K562 (cell line): ENCODE measurements around the gene EXOC2. TPM values are rescaled to one million over a fixed set of nuclear protein-coding genes. Genes with fewer than 3 reads are reported as not detected.

Experiments
- ATAC-seq: fragments of 200-7000 bp; cut with Tn5 transposase; 3 replicates; pipeline ENCODE4 v1.9.1; 2020; ENCODE audit warnings: moderate library complexity
- BruUV-seq: library from RNA; stranded (reverse); fragments of 400-500 nt; replicated peaks from 2 replicates; lab custom pipeline; 2021; lab: Mats Ljungman, UMichigan
- CTCF ChIA-PET: fragments of 300-600 bp; formaldehyde crosslinking; extraction: SDS; loops from one replicate; lab custom pipeline; 2021; ENCODE audit warnings: low intra/inter-chr PET ratio; lab: Yijun Ruan, JAX
- POLR2A ChIA-PET: fragments of 300-600, 350-650 bp; sonication (Branson Sonifier 250); formaldehyde crosslinking; extraction: SDS; loops from one replicate; lab custom pipeline; 2021; ENCODE audit warnings: antibody characterized with exemption, inconsistent platforms; lab: Yijun Ruan, JAX
- DNase-seq, 4 experiments: peaks; one replicate each; pipeline versions ENCODE4 v3.0.0 to v3.0.0-alpha.2; 2011 to 2018; ENCODE audit warnings: low spot score in 3 of 4, mixed read lengths in 3 of 4; ENCODE audit errors: extremely low read depth in 1 of 4
- FAIRE-seq: peaks from 2 replicates; lab custom pipeline; 2011; peaks lifted over from hg19 to GRCh38; lab: Jason Lieb, UNC
- H2AFZ ChIP-seq: 2 replicates; pipeline ENCODE4 v1.6.0; 2011; ENCODE audit warnings: low read depth, low read length, control low read depth, inconsistent platforms
- H3K27ac ChIP-seq: fragments of 200-600 bp; 3 replicates; pipeline ENCODE4 v1.8.0; 2011; ENCODE audit warnings: low read depth, mild to moderate bottlenecking, control low read depth, inconsistent platforms, low read length, moderate library complexity, mixed read lengths; ENCODE audit errors: extremely low read depth
- H3K27me3 ChIP-seq, 2 experiments: fragments of 300-600 bp in 1 of 2; 2 replicates in 1 of 2; 3 replicates in 1 of 2; pipeline versions ENCODE4 v1.6.0 to v1.8.0; 2011; ENCODE audit warnings: inconsistent platforms in 2 of 2, low read length in 2 of 2, mild to moderate bottlenecking in 1 of 2, mixed read lengths in 1 of 2, moderate library complexity in 1 of 2; ENCODE audit not compliant: control insufficient read depth in 2 of 2, insufficient read depth in 2 of 2
- H3K36me3 ChIP-seq: fragments of 300-600 bp; 3 replicates; pipeline ENCODE4 v1.8.0; 2011; ENCODE audit warnings: mild to moderate bottlenecking, low read length, inconsistent platforms; ENCODE audit not compliant: control insufficient read depth, insufficient read depth
- H3K4me1 ChIP-seq, 2 experiments: fragments of 200-600 bp in 1 of 2; replicated peaks in 1 of 2; 2 replicates in 1 of 2; 3 replicates in 1 of 2; pipeline versions ENCODE4 v1.5.1 to v1.8.0; 2011; ENCODE audit warnings: inconsistent platforms in 2 of 2, low read length in 2 of 2, mild to moderate bottlenecking in 1 of 2, mixed read lengths in 1 of 2, moderate library complexity in 1 of 2; ENCODE audit not compliant: control insufficient read depth in 2 of 2, insufficient read depth in 2 of 2
- H3K4me2 ChIP-seq: 2 replicates; pipeline ENCODE4 v1.6.1; 2011; ENCODE audit warnings: low read length, control low read depth, inconsistent platforms, mixed read lengths; ENCODE audit not compliant: insufficient read depth
- H3K4me3 ChIP-seq: fragments of 200-600 bp; sonication (generic), shearing (Covaris generic); 2 replicates; pipeline ENCODE4 v1.5.1; 2016; ENCODE audit warnings: control low read depth, inconsistent platforms
- H3K79me2 ChIP-seq: fragments of 200-600 bp; 3 replicates; pipeline ENCODE4 v1.8.0; 2011; ENCODE audit warnings: low read length, inconsistent platforms; ENCODE audit not compliant: control insufficient read depth, insufficient read depth
- H3K9ac ChIP-seq, 2 experiments: 2 replicates each; pipeline versions ENCODE4 v1.6.0 to v1.6.1; 2011; ENCODE audit warnings: low read depth in 2 of 2, low read length in 2 of 2, control low read depth in 1 of 2, inconsistent platforms in 1 of 2, mild to moderate bottlenecking in 1 of 2, mixed read lengths in 1 of 2; ENCODE audit not compliant: insufficient read depth in 1 of 2
- H3K9me1 ChIP-seq: one replicate; pipeline ENCODE4 v1.6.0; 2011; ENCODE audit warnings: inconsistent platforms, mild to moderate bottlenecking, low read length, moderate library complexity; ENCODE audit not compliant: control insufficient read depth, insufficient read depth
- H3K9me3 ChIP-seq: replicated peaks from 2 replicates; pipeline ENCODE4 v1.5.1; 2011; ENCODE audit warnings: low read depth, low read length, inconsistent platforms; ENCODE audit not compliant: control insufficient read depth, insufficient read depth
- H4K20me1 ChIP-seq: replicated peaks from 2 replicates; pipeline ENCODE4 v1.6.1; 2011; ENCODE audit warnings: low read length, inconsistent platforms, mixed read lengths; ENCODE audit not compliant: control insufficient read depth, insufficient read depth
- BRCA1 ChIP-seq, 2 experiments: fragments of 450-650 bp in 1 of 2; sonication (generic) in 1 of 2; formaldehyde crosslinking in 1 of 2; IDR thresholded peaks; 2 replicates each; pipeline versions ENCODE4 v1.5.0 to v1.6.1; 2017 to 2020; ENCODE audit warnings: mild to moderate bottlenecking in 1 of 2, missing genetic modification reagents in 1 of 2
- CTCF ChIP-seq, 3 experiments: IDR thresholded peaks in 2 of 3; conservative IDR thresholded peaks in 1 of 3; 2 replicates each; pipeline ENCODE4 v1.5.1; 2011 to 2012; ENCODE audit warnings: low read length in 3 of 3, mild to moderate bottlenecking in 3 of 3, control low read depth in 2 of 3, improper control_type of control experiment in 1 of 3, inconsistent platforms in 1 of 3, low read depth in 1 of 3, mixed read lengths in 1 of 3, moderate library complexity in 1 of 3; ENCODE audit not compliant: insufficient read depth in 2 of 3
- HMG20A ChIP-seq: fragments of 450-650 bp; formaldehyde crosslinking; conservative IDR thresholded peaks from 2 replicates; pipeline ENCODE4 v1.4.0; 2020; ENCODE audit warnings: mild to moderate bottlenecking, mixed read lengths
- MAFG ChIP-seq: fragments of 450-650 bp; conservative IDR thresholded peaks from 2 replicates; pipeline ENCODE4 v1.6.1; 2016; ENCODE audit warnings: missing genetic modification characterization, missing compliant biosample characterization
- MEIS2 ChIP-seq: fragments of 450-650 bp; IDR thresholded peaks from 2 replicates; pipeline ENCODE4 v1.6.1; 2014; ENCODE audit warnings: mild to moderate bottlenecking; ENCODE audit not compliant: partially characterized antibody
- NFATC3 ChIP-seq: fragments of 450-650 bp; IDR thresholded peaks from 2 replicates; pipeline ENCODE4 v1.6.1; 2017; ENCODE audit warnings: mild to moderate bottlenecking
- RAD21 ChIP-seq, 2 experiments: fragments of 250-450 bp in 1 of 2; fragments of 450-650 bp in 1 of 2; sonication (Bioruptor Pico) in 1 of 2; formaldehyde crosslinking in 1 of 2; IDR thresholded peaks in 1 of 2; conservative IDR thresholded peaks in 1 of 2; 2 replicates each; pipeline versions ENCODE4 v1.4.0 to v1.8.0; 2020 to 2022; ENCODE audit warnings: mild to moderate bottlenecking in 2 of 2, moderate library complexity in 1 of 2
- REST ChIP-seq, 2 experiments: fragments of 450-650 bp; formaldehyde crosslinking in 1 of 2; IDR thresholded peaks; 2 replicates each; pipeline versions ENCODE4 v1.4.0 to v1.6.1; 2014 to 2020; ENCODE audit warnings: mild to moderate bottlenecking in 2 of 2, borderline replicate concordance in 1 of 2, low read depth in 1 of 2
- STAG1 ChIP-seq: sonication (generic); formaldehyde crosslinking; IDR thresholded peaks from 2 replicates; pipeline ENCODE4 v1.5.0; 2020; ENCODE audit warnings: missing genetic modification reagents, borderline replicate concordance
- ZNF75A ChIP-seq: fragments of 450-650 bp; formaldehyde crosslinking; IDR thresholded peaks from 2 replicates; pipeline ENCODE4 v1.4.0; 2020; ENCODE audit warnings: mild to moderate bottlenecking
- WGBS: fragments of 100-300 bp; shearing (Covaris generic); methylation state at CpG from one replicate; pipeline ENCODE4 v1.1.6; 2016; ENCODE audit warnings: low coverage, mixed read lengths; ENCODE audit not compliant: insufficient coverage; ENCODE audit errors: missing lambda C conversion rate; 5-methylcytosine and 5-hydroxymethylcytosine counted together
- in situ Hi-C: fragments of 300-500 bp; cut with MboI; formaldehyde crosslinking; loops from 4 replicates; pipeline ENCODE4 v1.15.0; 2018; ENCODE audit warnings: inconsistent platforms, mixed read lengths
- intact Hi-C: fragments of 100-400 bp; cut with micrococcal nuclease; formaldehyde crosslinking; loops from 2 replicates; pipeline ENCODE4 v1.14.2; 2022
- polyA plus RNA-seq, 8 experiments: library from polyadenylated mRNA; depleted of rRNA in 4 of 8; stranded (reverse) in 5 of 8; unstranded in 3 of 8; fragments of >200 nt; fragmentation: Nextera tagmentation in 2 of 8; fragmentation: Illumina TruSeq in 1 of 8; extraction: Ambion mirVana in 2 of 8; extraction: Trizol in 1 of 8; gene quantifications; 2 replicates each; pipeline versions ENCODE4 v1.2.1 to v1.2.3, GENCODE V29; 2011 to 2014; ENCODE audit warnings: inconsistent platforms in 1 of 8, missing spikeins in 1 of 8
- total RNA-seq, 7 experiments: library from RNA; depleted of rRNA in 6 of 7; stranded (reverse); fragments of >200 nt in 6 of 7; fragmentation: Illumina TruSeq in 2 of 7; extraction: Trizol in 2 of 7; gene quantifications; 2 replicates each; pipeline versions ENCODE4 v1.2.1 to v1.2.3, GENCODE V29; 2011 to 2021; ENCODE audit warnings: low replicate concordance in 1 of 7

Gene EXOC2
- total and polyA plus RNA-seq, 9 of the 15 experiments (the other 6 are each of a cell fraction or from before 2014, with no cell fraction given) = 12.2 to 30.2 (median 24.2) TPM

GRCh38 chr6:689223-689622 lies 3.7 kb downstream of the EXOC2 start (continued):
- no peak for TF ChIP-seq BRCA1 (IDR thresholded peaks at IDR 0.05)
- TF ChIP-seq BRCA1 (CRISPR knock-in tag; IDR thresholded peaks at IDR 0.05) = no peak
- TF ChIP-seq MEIS2 = no peak

GRCh38 chr6:686497-686896 lies 6.4 kb downstream of the EXOC2 start:
- POLR2A ChIA-PET = no interaction called here
- Histone ChIP-seq H3K79me2 (peaks cover 47% of the 10 kb centered on the region), H3K27me3 (no peaks in the 10 kb centered on the region), H2AFZ (no peak overlapping the region), H3K9me3 (no peaks in the 10 kb centered on the region), H3K4me3 (no peak overlapping the region), H4K20me1 (peaks cover 5% of the 10 kb centered on the region), H3K36me3 (peaks cover 17% of the 10 kb centered on the region), H3K4me1 (peaks cover 8 to 23% of the 10 kb centered on the region in 2 experiments; a peak in 4 of 5 replicates), H3K9me1 (no peaks in the 10 kb centered on the region), H3K4me2 (no peak overlapping the region), H3K27ac (no peak overlapping the region), H3K9ac (no peak overlapping the region)
- BruUV-seq = no TSS peak
- in situ Hi-C loops = no loop called here
- FAIRE-seq (no peak), DNase-seq (peak in 3 of 4 experiments; percentile 26 to 48 (median 28)), ATAC-seq (peak; percentile 73)
- intact Hi-C loops = no loop called here
- CTCF ChIA-PET = interaction anchor here (0.8 to 1.5 kb wide), 3 partner anchors 62 to 94 kb away, joined by 3 to 9 read pairs (median 4); no protein-coding TSS in a partner anchor
- 63% methylated on average over 3 of the region's 3 CpGs for WGBS
- TF ChIP-seq MAFG (0 out of 2 replicates have a peak, but pooled peaks have one; percentile 4), CTCF (IDR thresholded peaks at IDR 0.05 in 2 of 3, conservative IDR thresholded peaks at IDR 0.05 in 1 of 3; ENCODE audit: insufficient read depth in 2 of 3, low read depth in 1 of 3, low read length in 3 of 3) (peak; percentile 34 to 64 (median 57); a peak in 5 of 6 replicates), REST (IDR thresholded peaks at IDR 0.05; ENCODE audit: borderline replicate concordance) (peak; percentile 44; the same call in 1 of the 2 replicates), REST (CRISPR knock-in tag; IDR thresholded peaks at IDR 0.05; ENCODE audit: low read depth) (no peak), STAG1 (CRISPR knock-in tag) (no peak), ZNF75A (CRISPR knock-in tag) (no peak), NFATC3 (no peak), HMG20A (no peak), RAD21 (CRISPR knock-in tag; conservative IDR thresholded peaks at IDR 0.05 in 1 of 2, IDR thresholded peaks at IDR 0.05 in 1 of 2) (peak; percentile 37 to 71)
